GM21360 (cell line): Measurements from ENCODE around the gene AUH.

Experiments used
- ATAC-seq: cut with Tn5 transposase; IDR thresholded peaks from one replicate; pipeline ENCODE4 v1.9.1; 2021; ENCODE audit warnings: mild to moderate bottlenecking, moderate library complexity; ENCODE audit not compliant: unreplicated experiment

AUH gene

DNA sequence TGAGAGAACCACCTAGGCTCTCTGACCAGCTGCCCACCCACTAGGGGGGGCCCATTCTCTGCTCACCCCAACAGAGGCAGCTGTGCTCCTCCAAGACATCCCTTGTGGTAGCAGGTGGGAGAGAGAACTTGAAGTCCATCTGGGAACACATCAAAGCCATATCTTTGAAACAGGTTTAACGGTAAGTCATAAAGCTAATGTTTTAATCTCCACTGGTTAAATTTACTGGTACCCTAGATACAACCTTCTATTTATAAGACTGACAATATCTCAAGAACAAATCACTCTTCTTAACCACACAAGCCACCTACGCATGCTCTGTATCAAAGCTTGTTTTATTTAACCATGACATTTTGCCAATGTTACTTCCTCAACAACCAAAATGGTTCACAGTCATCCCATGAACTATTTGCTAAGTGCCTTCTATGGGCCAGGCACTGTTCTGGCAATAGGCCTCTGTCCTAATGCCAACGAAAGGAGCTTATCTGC lies 20.4 kb downstream of the AUH start:
- ATAC-seq = no peak

DNA sequence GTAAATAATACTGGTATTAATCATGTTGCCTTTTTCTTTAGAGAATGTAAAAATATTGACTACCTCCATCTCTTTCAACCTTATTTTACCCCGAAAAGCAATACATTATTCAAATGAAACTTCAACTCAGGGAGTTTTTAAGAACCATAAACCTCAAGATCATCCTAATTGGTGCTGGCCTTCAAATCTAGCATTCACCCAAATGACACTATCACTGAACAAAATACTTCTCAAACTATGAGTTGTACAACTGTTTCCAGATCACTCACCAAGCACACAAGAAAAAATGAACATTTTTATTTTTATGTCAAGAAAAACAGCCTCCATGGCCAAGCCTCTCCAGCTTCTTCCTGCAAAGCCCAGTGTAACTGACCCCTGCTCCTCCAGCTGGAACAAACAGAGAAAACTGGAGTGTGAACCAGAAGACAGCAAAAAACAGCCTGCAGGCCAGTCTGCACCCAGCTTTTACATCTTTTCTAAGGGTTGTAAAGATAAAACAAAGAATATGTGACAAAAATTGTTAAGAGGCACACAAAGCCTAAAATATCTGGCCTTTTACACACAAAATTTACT lies 21.2 kb downstream of the AUH start:
- ATAC-seq = no peak

DNA sequence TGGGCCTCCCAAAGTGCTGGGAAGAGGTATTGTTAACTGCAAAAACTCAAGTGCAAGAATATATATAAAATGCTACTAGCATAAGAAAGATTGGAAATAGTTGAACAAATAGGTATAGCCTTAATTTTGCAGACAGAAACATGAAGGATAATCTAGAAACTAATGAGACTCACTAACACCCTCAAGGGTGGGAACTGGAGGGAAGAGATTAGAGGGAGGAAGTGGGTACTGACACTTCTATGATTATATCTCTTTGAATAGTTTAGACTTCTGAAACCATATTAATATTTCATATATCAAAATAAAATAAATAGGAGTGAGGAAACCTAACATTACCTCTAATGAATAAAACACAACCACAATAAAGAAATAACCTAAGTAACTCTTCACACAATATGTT lies 23.0 kb downstream of the AUH start:
- no peak for ATAC-seq

DNA sequence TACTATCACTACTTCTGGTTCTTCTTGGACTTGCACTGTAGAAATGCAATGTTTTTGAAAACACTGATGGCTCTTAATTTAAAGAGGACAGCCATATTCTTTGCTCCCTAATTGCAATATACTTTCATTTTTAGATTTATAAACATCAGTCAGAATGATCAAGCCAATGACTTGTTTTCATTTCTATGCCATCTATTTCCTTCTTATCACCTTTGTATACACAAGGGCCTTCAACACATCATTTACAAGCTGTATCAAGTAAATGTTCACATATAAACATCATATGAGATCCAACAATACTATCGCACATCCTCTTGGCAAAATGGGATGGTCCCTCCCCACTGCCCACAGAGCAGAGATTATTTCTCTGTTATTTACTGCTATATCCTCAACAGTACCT lies 24.9 kb downstream of the AUH start:
- no peak for ATAC-seq

DNA sequence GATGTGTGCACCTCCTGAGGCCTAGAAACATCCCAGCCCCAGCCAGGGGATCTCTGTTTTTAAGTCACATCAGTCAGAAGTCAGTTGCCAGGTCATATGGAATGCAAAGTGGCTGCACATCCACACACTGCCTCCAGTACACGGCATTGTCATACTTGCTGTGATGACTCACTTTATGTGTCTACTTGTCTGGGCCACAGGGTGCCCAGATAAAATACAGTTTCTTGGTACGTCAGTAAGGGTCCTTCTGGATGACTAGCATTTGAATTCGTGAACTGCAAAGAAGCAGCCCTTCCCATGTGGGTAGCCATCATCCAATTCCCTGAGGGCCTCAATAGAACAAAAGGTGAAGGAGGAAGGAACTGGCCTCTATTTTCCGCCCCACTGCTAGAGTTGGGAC lies 27.7 kb downstream of the AUH start:
- no peak for ATAC-seq

DNA sequence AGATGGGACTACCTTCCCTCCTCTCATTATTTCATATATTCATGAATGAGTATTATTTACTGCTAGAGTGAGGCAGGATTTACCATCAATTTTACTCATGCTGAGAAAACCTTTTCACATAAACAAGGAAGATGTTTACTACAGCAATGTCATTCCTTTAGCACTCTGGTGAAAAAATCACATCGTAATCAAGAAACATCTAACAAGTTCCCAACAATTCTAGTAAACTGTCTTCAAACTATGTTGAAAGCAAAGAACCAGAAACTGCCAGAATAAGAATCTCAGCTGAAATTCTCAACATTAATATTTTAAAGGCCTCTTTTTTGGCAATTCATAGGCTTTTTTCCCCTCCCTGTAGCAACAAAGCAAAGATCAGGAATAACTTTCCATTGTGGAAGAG lies 28.2 kb downstream of the AUH start:
- ATAC-seq = no peak

DNA sequence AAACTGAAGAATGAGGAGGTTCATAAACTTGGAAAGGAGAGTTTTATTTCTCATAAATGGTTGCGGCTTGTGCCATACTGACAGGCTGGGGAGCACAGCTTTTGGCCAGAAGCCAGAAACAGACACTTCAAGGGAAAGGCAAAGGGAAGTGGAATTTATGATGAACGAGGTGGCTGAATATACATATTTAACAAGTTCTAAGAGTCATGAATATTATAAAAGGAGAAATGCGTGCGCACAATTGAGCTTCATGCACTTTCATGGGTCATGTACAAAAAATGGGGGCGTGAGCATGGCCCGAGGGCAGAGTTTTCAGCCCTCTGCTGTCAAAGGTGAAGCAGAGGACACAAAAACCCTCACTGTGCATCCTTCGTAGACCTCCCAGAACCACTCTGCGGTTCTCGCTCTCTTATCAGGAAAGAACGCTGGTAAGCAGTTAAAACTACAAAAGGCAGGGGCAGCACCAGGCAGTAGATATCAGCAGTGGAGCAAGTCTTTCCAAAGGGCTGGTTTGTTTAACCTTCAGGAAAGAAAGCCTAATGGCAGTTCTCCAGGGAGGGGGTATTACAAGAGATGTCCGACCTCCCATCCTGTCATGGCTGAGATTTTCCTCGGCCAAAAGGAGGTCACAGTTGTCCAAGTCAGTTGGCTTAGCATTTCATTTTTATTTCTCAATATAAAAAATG lies 29.0 kb downstream of the AUH start:
- ATAC-seq = no peak

DNA sequence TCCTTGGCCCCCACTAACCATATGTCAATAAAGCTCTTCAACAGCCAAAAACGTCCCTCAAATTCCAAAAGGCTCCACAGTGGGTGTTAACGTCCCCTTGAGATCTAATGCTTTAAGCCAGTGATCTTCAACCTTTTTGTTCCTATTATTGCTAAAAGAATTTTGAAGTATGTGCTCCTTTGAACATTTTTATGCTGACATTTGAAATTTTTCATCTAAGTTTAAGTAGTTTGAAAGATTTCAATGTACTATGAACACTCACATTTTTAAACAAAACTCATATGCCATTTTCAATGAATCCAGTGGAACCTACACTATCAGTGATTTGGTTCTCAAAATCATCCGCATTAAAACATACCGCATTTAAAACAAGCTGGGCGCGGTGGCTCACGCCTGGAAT lies 29.9 kb downstream of the AUH start:
- no peak for ATAC-seq

DNA sequence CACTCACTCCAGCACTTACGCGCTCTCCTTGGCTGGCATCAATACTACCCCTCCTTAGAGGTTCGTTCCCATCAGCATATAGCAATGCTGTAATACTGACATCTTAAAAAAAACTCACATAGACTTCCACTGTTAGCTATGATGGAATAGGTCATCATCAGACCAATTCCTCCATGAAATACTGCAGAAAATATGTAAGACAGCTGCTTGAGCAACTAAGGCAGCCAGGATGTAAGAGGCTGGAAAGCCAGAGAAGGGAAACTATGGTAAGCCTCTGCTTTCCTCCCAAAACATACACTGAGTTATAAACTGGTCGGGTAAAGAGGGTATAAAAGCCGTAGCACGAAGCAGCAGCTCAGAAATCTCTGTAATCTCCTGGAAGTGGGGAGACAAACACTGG lies 33.5 kb downstream of the AUH start:
- no peak for ATAC-seq

DNA sequence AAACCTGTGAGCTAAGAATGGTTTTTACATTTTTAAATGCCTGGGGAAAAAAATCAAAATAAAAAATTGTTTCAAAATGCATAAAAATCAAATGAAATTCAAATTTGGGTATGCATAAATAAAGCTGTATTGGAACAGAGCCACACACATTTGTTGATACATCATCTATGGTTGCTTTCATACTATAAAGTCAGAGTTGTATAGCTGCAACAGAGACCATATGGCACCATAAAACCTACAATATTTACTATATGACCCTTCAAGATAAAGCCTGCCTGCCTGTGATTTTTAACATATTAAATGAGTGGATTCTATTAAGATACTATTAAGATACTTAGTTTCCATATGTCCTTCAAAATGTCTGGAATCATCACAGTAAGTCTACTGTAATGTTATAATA lies 40.0 kb downstream of the AUH start:
- no peak for ATAC-seq

DNA sequence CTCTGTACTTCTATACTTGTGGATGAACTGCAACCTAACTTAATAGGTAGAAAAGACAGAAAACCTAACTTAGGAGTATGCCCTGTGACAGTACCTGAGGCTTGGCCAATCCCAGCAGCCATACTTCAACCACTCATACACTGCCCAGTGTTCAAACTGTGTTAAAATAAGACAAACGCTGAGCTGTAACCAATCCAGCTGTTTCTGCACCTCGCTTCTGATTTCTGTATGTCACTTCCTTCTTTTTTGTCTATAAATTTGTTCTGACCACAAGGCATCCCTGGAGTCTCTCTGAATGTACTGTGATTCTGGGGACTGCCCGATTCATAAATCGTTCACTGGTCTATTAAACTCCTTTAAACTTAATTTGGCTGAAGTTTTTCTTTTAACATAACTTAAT lies 41.4 kb downstream of the AUH start:
- ATAC-seq = no peak

DNA sequence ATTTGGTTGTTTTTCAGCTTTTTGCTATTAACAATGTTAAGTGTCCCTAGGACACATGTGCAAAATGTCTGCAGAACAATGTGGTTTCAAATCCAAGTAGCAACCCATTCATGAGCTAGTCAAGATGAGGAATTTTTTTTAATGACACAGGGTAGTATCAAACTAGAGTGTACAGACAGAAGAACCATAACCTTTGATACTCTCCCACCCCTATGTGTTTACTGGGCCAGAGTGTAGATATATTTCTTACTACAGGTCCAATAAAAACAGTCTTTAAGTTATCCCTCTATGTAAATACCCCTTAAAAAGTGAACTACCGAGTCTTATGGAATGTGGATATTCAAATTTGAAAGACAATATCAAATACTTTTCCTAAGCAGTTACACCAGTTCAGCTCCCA lies 45.6 kb downstream of the AUH start:
- ATAC-seq = no peak

DNA sequence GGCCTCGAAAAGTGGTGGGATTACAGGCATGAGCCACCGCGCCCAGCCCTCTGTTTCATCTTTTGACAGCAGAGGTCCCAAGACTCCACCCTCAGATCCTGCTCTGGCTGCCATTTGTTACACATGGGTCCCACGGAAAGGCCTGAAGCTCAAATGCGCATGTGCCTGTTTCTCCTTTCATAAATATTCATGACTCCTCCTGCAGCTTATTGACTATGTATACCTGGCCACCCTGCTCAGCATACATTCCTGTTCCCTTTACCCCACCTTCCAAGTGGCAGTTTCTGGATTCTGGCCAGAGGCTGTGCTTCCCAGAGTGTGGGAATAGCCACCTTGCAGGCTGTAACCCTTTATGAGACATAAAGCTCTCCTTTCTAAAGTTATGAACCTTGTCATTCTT lies 46.5 kb downstream of the AUH start:
- ATAC-seq = no peak

DNA sequence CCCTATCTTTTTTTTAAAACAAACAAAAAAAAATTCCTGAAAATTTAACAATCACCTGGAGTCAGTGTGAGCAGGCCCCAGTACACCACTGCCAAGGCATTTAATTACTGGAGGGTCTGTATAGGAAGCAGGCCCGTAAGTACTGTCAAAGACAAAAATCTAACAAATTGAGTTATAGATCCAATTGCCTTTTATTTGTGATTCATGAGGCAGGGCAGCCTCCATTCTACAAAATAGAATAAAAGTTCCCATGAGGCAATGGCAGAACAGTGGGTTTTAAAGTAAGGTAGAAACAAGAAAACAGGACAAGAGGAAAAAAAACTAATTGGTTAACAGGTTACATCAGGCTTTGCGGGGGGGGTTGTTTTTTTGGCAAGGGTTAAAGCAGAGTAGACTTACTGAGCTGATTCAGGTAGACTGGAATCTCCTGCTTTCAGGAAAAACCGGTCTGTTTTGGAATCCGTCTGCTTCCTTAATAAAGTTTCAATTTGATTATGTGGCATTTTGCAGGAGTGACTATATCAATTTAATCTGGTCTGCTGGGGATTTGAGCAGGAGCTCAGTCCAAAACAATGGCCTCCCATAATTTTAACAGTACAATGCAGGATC lies 48.9 kb downstream of the AUH start:
- no peak for ATAC-seq

DNA sequence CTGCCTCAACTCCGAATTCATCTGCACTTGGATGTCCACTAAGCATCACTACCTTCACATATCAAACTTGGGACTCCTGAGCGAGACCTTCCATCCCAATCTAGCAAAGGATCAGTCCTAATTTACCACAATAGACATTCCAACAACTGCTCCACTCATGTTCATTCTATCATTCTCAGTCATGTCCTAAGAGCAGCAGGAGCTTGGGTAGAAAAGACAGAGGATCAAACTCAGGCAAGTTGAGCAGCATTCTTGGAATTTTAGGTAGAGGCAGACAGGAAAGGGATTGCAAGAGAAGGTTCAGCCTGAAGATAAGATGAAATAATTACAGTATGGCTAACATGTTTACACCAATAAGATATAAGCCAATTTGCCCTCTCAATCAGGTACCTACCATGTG lies 51.7 kb downstream of the AUH start:
- no peak for ATAC-seq

DNA sequence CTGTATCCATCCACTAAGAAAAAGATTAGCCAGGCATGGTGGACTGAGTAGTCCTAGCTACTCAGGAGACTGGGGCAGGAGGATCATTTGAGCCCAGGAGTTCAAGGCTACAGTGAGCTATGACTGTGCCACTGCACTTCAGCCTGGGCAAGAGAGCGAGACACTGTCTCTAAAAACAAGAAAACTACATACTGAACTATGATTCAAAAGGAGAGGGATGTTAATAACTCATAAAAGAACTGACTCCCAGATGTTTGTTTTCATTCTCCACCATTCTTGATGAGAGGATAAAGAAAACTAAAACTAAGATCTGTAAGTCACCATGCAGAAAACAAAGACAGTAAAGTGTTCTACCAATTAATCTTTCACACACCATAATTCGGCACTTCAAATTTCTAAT lies 53.5 kb downstream of the AUH start:
- no peak for ATAC-seq

DNA sequence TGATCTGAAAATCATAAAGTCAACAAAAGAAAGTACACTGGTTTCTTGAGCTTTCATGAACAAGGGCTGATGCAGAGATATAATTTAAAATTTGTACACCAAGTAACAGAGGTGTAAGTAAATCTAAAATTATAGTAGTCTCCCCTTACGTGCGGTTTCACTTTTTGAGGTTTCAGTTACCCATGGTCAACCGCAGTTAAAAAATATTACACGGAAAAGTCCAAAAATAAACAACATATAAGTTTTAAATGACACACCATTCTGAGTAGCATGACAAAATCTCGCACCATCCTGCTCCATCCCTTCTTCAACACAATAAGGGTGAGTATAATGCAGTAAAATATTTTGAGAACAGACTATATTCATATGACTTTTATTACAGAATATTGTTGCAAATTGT lies 54.4 kb downstream of the AUH start:
- ATAC-seq = no peak

DNA sequence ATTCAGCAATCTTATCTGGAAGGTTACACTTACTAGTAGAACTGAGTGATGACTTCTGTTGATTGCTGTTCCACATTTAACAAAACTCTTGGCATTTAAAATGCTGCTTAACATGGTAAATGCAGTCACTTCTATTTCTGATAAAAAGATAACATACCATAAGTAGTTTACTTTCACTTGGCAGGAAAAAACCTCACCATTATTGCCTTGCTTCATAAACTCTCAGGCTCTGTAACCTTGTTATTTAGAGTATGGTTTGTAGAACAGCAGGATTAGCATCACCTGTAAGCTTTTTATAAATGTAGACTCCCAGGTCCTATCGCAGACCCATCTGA lies 55.5 kb downstream of the AUH start:
- ATAC-seq = no peak

DNA sequence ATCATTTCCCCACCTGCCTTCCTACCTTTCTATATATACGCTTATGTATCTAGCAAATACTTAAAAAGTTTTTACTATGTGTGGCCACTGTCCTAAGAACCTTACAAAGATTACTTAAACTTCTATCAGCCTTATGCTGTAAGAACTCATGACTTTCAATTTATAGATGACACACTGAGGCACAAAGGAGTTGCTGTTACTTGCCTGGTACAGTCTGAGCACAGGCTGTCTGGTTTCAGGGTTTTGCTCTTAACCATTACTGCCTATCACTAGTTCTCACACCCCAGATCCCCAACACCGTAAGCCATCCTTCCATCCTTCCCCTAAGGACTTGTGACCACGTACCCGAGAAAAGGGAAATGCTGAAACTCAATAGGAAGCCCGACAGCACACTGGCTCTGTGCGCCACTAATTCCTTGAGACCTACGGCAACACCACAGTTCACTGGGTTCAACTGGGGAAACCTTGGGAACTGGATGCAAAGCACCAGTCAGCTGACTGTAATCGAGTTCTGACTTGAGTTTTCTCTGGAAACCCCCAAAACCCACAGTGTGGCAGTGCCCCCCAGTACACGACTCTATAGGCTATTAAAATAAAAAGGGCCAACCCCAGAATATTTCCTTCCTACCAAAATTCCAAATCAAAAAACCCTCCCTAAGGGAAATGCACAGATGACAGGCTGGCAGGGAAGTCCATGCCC lies 56.0 kb downstream of the AUH start:
- ATAC-seq = no peak

DNA sequence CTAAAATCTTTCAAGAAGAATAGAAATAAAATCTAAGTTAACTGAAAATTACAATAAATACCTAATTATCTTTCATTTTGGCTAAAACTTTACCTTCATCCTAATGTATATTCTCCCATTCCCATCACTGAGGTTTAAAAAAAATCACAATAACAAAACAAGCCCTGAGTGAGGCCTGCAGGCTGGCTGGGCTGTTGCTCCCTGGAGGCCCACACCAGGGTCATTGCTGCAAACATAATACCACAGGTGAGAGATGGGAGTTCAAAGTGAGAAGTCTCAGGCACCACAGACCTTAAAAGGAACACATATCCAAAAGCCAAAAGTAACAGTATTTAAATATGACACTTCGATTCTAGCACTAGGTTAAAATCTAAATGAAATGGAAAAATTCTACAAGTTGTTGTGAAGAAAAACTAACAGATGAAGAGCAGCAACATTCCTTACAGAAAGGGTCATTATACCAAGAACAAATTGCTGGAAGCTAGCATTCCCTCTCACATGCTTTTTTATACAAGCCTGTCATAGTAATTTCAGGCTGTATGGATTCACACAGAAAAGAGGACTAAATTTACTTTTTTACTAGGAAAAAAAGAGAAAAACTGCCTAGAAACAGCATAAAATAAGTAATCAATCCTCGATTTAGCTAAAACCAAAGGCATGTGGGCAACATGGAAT lies 57.8 kb downstream of the AUH start:
- no peak for ATAC-seq

DNA sequence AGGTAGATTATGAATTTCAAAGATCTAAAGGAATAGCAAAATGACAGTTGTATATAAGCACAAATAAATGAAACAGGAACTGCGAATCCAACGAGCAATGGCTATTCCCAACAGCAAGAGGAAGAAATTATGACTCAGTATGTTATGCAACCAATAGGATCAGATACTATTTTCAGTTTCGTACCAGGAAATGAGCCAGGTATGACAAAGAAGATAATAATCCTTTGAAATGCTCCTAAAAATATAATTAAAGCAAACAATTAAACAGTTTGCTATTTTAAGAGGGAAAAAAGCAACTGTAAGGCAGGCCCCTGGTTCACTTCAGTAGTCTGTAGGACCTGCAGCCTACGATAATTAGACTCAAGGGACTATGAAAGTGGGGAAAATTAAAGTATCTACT lies 58.9 kb downstream of the AUH start:
- ATAC-seq = no peak

DNA sequence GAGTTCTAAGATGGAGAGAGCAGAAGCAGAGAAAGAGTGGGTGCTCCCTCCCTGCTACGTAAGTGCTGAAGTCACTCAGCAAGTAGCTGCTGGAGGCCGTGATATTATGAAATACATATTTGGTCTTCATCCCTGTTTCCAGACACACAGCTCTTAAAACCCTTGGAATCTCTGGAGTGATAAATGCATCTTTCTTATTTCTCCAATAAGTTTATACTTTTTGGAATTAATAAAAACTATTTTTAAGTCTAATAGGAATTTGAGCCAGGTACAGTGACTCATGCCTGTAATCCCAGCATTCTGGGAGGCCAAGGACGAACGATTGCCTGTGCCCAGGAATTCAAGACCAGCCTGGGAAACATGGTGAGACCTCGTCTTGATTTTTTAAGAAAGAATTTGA lies 60.6 kb downstream of the AUH start:
- ATAC-seq = no peak
